CD4-positive, alpha-beta T cell treated with Interleukin-12 subunit alpha and Interleukin-12 subunit beta, for 1 hour (primary cell): ENCODE results near the gene ACKR3.

Experiments
- DNase-seq: peaks from one replicate; pipeline ENCODE4 v3.0.0-alpha.2; 2020

The ACKR3 gene

DNA sequence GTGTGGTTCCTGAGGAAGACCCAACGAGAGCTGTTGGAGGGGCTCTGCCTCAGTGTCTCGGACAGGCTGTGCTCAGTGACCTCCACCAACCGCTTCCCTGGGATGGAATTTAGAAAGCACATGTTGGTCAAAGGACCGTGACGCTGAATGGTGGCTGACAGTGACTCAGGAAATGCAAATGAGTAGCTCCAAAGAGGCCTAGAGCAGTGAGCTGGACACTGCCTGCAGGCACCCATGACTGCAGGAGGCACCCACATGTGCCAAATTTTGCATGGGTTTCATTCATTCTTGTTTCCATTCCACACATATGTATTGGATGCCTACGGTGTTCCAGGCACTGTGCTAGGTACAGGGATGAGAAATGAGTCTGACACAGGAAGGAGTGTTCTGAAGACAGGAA, 46.4 kb downstream of the ACKR3 start:
- no peak for DNase-seq

DNA sequence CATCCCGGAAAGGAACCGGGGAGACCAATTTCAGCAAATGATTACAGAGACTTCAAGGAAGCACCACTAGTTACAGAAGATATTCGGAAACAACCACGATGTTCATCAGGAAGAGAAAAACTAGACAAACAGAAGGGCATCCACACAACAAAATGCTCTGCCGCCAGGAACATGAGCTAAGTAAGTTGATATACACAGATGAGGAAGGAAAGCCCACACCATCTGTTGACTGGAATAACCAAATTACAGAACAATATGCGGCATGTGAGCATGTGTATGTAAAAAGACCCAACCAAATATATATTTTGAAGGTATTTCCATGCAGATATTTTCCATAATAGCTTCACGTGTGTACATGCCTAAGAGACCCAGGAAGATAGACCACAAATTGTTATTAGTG, 47.0 kb downstream of the ACKR3 start:
- DNase-seq, result no peak

DNA sequence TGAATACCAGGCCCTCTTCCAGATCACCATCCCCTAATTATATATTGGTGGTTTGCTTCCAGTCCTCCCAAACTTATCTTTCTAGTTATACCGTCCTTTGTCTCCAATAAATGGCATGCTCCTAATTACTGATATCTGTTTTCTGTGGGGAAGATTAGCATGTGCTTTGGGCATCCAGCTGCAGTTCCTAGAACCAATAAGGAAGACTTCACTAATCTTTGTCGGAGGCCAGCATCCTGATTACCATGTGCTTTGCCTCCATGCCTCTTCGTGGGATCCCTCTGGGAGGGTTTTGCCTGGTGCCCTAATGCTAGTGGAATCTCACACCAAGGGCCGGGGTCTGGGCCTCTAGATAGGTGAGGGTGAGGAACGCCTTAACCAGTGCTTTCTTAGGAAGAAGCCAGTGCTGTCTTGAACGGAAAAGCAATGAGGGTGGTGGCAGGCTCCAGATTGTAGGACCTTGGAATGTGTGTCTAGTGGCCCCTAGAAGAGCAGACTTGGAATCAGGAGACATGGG, 47.7 kb downstream of the ACKR3 start:
- no peak for DNase-seq

DNA sequence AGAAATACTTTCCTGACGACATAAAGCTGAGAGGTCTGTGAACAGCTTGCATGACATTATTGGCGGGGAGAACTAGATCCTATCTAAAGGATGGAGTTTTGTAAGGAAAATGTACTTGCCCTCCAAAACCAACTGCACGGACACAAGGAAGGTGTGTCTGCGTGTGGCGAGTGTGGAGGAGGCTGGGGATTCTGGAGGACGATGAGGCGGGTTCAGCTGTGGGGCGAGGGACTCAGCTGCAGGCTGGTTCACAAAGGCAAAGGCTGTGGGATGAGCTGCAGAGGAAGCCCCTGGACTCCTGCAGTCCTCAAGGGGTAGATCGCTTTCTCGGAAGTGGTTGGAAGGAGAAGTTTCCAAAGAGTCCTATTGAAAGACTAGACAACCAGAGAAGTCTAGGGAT, 48.2 kb downstream of the ACKR3 start:
- no peak for DNase-seq

DNA sequence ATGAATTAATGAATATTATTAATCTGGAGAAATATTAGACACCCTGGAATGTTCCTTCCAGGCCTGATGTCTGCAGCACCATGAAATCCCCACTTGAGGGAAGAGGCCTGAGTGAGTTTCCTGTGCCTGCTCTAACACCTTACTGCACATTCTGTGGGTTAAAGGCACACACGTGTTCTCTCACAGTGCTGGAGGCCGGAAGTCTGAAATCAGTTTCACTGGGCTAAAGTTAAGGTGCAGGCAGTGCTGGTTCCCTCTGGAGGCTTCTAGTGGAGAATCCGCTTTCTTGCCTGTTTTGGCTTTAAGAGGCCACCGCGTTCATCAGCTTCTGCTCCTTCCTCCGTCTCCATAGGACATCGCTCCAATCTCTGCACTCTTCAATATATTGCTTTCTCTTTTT, 48.7 kb downstream of the ACKR3 start:
- no peak for DNase-seq

DNA sequence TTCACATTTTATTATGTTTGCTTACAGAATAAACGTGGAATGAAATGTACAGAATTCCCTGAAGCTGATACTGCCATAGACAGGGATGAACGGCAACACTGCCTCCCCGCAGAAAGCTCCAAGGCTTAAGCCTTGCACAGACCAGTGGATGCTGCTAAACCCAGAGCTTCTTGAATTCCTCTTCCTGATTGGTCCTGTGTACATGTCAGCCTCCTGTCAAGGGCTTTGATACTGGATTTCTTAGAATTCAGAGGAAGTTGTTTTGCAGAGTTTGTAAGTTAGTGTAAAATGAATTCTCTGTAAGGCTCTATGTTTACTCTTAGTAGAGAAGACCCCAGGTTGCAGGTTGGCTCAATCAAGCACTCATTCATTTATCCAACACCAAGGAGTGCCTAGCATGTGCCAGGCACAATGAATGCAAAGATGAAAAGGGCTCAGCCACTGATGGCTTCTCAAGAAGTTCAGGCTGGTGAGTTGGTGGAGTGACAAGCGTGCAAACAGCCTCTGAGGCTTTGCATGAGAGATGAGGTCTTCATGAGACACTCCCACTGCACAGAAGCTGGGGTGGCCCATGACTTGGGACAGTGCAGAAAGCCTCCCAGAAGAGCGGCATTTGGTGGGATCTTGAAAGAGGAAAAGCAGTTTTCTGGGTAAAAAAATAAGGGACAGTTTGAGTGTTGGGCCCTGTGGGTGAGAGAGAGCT, 50.4 kb downstream of the ACKR3 start:
- DNase-seq, result no peak

DNA sequence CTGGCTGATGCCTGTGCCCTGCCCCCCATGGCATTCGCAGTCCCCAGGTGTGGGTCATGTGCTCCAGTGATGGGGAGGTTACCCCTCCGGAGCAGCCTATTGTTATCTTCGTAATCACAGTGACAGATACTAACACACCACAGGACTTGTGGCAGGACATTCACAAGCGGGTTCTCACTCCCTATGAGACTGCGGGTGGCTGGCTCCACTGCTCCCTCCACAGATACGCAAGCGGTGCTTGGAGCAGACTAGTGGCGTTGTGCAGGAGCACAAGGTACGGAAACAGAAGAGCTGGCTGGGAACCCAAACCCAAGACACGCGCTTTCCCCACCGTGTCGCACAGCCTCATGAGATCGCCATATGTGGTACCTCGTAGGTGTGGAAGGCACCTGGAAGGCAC, 52.2 kb downstream of the ACKR3 start:
- no peak for DNase-seq

DNA sequence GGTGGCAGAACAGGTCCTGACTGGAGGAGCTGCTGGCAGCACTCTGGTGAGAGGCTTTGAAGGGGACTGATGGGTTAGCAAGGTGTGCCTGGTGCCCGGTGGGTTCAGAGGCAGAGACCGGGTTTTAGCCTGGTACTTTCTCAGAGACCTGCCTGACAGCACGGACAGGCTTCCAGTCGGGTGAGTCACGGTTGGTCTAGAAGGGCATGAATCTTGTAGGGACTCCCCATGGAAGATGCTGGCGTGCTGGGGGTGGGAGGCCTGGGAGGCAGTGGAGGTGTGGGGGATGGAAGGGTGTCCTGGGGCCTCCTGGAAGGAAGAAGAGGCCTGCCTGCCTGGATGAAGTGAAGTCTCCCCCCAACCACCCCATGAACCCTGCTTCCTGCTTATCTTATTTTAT, 52.6 kb downstream of the ACKR3 start:
- no peak for DNase-seq

DNA sequence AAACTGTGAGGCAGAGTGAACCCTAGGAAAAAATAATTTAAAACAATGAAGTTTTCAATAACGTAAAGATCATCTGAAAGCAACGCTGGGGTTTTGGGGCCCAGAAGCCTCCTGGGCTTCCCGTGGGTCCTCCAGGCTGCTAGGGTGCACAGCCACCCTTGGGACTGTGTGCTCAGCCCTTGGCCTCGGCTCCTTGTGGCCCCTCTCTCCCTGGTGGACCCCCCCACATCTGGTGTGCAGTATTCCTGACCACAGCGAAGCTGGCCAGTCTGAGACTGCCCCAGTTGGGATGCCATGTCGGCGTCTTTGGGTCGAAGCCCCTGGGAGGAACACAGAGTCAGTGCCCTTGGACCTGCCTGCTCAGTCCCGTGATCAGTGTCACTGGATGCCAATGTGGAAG, 53.0 kb downstream of the ACKR3 start:
- DNase-seq, result no peak

DNA sequence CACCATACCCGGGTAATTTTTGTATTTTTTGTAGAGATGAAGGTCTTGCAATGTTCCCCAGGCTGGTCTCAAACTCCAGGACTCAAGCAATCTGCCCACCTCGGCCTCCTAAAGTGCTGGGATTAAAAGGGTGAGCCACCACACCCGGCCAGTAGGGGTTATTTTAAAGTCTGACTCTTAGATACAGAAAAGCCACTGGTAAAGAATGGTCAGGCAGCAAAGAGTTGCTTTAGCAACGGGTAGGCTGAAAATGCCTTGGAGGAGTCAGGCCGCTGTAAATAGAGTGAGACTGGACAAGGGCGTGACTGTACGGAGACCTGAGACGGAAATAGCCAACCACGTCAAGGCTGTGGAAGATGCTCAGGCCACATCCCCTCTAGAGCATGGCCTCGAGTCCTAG, 54.2 kb downstream of the ACKR3 start:
- no peak for DNase-seq

DNA sequence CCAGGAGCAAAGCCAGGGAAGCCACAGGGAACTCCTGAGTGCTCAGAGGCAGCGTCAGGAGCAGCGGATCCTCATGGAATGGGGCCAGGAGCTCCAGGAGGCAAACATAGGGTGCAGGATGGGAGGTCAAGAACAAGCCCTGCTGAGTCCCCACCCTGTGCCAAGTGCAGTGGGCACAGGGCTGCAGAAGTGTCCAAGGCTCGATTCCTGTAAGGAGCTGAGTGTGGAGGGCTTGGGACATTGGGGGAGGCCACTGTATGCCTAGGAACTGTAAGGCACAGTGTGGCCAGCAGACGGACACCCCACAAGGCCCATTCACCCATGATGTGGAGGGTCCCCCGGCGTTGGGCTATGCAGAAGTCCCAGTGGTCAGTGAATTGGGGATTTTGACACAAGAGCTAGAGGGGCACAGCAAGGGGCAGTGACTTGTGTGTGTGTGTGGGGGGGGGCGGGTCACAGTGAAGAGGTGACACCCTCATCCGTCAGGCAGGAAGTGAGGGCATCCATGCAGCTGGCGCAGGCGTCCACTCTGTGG, 55.6 kb downstream of the ACKR3 start:
- no peak for DNase-seq

DNA sequence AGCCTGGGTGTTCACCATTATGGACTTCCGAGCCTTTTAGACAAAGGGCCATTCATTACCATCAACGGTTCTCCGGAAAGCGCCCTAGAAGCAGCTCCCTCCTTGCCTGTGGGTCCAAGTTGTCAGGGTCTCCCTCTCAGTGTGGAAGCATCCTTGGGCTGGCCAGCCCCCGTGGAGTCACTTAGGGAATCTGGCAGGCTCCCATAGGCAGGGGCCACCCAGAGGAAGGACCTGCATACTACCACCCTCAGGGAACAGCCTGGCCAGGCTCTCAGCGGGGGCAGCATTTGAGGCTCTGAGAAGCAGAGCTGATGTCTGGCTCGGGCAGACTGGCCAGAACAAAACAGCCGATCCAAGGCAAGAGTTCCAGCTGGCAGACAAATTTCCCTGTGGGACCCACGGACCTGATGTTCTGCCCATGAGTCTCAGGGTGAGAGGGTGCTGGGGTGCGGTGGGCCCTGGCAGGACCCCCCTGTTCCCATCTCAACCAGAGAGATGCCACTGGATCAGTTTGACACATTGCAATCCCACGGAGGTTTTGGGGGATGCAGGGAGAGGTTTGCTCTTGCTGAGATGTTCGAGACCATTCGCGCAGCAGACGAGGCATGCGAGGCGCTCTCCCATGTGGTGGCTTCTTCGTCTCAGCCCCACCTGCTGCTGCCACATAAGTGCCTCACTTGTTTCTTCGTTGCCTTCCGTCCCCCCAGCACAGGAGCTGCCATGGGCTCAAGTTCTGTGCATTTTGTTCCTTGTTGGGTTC, 56.9 kb downstream of the ACKR3 start:
- no peak for DNase-seq

DNA sequence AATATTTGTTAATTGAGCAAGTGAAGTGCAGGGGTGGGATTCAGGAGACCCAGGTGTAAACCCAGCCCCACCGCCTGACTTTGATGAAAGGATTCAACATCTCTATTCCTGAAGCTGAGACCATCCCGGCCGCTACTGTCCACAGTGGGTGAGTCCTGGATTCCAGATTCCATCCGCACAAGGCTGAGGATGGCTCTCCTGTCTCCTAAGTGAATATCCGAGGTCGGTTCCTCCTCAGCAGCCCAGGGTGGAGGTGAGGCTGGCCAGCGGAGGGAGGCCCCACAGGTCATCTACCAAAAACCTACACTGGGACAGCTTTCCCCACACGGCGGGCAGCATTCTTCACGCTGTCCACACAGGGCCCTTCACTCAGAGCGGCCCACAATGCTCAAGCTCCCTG, 57.6 kb downstream of the ACKR3 start:
- DNase-seq, result no peak

DNA sequence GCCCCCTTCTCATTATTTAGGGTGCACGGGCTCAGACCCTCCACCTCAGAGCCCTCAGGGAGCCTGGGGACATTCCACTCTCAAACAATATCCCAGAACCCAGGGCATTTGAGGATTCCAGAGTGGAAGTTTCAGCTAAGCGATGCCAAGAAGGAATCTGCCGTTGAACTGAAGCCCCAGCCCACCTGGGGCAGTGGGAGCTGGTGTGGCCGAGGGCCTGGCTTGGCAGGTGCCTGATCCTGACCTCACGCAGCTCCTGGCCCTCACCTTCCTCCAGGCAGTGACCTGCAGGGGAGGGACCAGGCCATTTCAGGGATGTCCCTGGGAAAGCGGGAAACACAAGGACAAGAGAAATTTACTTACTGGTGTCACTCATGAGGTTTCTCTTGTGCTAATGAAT, 58.2 kb downstream of the ACKR3 start:
- DNase-seq, result no peak

DNA sequence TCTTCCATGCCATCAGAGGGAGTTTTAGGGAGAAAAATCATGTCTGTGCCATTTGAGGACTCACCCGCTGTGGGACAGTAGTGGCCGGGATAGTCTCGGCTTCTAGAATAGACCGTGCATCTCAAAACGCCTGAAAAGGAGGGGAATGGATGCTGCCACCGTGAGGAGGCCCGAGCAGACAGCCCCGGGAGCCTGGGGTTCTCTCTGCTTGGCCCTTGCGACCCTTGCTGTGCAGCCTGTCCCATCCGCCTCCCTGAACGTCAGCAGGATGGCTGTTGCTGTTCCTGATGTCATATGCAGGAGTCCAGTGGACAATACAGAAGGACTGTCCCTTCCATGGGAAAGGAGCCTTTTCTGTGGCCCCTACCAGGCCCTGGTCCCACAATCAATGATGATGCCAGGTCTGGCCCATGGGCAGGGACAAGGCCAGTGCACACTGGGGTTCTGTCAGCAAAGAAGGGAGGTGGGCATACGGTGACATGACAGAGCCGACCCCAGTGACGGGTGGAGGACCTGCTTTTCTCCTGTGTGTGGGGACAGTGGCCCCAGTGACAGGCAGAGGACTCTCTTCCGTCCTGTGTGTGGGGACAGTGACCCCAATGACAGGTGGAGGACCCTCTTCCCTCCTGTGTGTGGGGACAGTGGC, 58.8 kb downstream of the ACKR3 start:
- no peak for DNase-seq

DNA sequence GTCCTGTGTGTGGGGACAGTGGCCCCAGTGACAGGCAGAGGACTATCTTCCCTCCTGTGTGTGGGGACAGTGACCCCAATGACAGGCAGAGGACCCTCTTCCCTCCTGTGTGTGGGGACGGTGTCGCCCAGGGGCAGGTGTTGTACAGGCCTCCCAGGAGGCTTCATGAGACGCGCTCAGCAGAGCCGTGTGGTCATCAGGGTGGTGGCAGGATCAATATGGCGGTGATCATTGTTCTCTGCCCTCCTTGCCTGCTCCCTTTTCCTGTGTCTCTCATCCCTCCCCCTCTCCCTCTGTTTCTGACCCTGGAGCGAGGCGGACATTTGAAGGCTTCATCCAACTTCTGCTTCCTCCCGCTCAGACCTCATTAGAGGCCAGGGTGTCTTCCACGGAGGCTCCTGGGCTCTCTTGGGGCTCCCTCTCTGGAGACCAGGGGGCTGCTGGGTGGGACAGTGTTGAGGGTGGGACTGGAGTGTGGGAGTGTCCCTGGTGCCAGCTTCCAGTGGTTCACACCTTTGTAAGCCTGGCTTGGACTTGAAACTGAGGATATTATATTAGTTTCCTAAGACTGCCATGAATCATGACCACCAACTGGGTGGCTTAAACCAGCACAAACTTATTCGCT, 59.5 kb downstream of the ACKR3 start:
- no peak for DNase-seq

DNA sequence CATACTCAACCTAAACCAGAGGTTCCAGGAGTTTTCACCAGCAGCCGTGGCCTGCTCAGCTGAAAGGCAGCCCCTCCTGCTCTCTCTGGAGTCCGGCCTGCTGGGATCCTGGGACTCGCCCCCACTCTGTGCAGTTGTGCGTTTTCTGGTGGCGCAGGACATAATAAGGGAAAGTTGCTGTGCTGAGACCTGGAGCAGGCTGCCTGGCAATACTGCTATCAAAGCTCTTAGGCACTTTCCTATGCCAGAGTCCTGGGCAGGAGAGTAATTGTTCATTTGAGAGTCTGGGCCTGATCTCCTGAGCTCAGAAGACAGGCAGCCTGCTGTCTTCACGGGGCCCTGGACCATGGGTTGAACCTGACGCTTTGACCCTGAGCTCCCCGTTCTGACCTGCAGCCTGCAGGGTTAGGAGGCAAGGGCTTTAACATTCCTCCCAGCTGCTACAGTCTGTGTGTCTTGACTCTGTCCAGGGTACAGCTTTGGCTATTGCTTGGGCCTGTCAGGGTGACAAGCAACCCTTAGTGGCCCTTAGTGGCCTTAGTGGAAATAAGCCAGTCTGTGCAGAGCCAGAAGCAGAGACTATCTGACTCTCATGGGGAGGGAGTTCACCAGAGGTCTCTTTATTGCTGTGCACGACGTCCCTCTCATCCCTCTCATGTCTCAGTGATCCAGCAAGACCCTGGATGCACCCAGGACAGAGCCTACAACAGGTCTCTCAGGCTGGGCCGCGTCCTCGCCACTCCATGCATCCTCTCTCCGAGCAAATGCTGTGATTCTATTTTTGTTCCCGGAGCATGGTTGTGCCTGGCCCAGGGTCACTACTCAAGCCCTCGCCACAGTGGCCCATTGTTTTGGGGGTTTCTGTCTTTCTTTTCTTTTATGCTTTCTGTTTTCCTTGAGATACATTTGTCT, 60.6 kb downstream of the ACKR3 start:
- DNase-seq, result no peak

DNA sequence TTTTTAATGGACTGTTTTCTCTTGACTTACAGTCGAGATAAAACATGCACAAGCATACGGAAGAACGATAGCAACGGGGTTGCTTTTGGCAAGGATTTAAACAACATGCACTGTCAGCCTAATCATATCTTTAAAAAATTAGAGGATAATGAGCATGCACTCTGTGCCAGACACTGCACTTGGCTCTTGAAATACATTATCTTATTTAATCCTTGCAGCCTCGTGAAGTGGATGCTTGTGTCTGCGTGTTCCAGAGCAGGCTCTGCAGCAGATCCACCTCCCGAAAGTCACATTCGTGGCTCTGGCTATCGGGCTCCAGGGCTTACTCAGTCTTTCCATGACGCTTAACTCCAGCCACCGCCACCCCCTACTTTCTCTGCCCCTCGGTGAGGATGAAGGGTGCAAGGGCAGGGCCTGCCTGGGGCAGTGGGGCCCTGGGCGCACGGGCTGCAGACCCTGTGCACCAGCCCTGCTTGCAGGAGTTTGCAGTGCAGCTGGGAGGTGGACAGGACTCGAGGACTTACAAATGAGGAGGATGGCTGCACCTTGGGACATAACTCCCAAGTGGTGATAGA, 61.7 kb downstream of the ACKR3 start:
- DNase-seq, result no peak

DNA sequence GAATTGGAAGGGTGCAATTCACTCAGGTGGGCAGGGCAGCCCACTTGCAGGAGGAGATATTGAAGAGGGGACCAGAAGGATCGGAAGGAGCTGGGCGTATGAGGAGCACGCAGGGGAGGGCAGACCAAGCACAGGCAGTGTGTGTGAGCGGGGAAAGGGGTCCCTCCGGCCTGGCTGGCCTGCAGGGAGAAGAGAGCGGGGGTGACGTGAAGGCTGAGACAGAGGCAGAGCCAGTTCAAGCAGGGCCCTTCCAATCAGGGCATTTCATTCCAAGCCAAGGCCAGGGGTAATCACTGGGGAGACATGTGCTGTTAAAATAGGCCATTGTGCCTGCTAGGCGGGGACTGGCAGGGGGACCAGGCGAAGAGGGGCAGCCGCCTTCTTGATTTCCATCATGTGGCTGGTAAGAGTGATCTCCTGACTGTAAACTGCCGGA, 62.2 kb downstream of the ACKR3 start:
- no peak for DNase-seq
